SK-N-SH treated with all-trans-retinoic acid at 6 μM for 48 hours (cell line): ENCODE data around the gene PCSK9.

Experiments
- ATAC-seq: fragments of 200-7000 bp; cut with Tn5 transposase; 3 replicates; pipeline ENCODE4 v1.9.1; 2020; ENCODE audit warnings: mild to moderate bottlenecking, moderate library complexity
- ARNTL ChIP-seq: fragments of 450-650 bp; formaldehyde crosslinking; IDR thresholded peaks from 2 replicates; pipeline ENCODE4 v1.5.0; 2020; ENCODE audit warnings: low read depth, mild to moderate bottlenecking, moderate library complexity, borderline replicate concordance
- BACH2 ChIP-seq: fragments of 250-450 bp; sonication (Bioruptor Pico); IDR thresholded peaks from 2 replicates; pipeline ENCODE4 v1.9.0; 2021; ENCODE audit warnings: mild to moderate bottlenecking, borderline replicate concordance
- CSDC2 ChIP-seq: fragments of 250-450 bp; sonication (Bioruptor Pico); IDR thresholded peaks from 2 replicates; pipeline ENCODE4 v1.5.0; 2020; ENCODE audit warnings: mild to moderate bottlenecking, moderate library complexity
- CSRNP3 ChIP-seq: fragments of 250-450 bp; sonication (Bioruptor Pico); IDR thresholded peaks from 2 replicates; pipeline ENCODE4 v1.5.1; 2021; ENCODE audit warnings: mild to moderate bottlenecking, moderate library complexity
- ESRRG ChIP-seq: fragments of 250-450 bp; sonication (Bioruptor Pico); IDR thresholded peaks from 2 replicates; pipeline ENCODE4 v1.6.1; 2021; ENCODE audit warnings: mild to moderate bottlenecking
- GLIS3 ChIP-seq: fragments of 250-450 bp; sonication (Bioruptor Pico); IDR thresholded peaks from 2 replicates; pipeline ENCODE4 v1.5.0; 2020; ENCODE audit warnings: mild to moderate bottlenecking, moderate library complexity
- ISL1 ChIP-seq: fragments of 250-450 bp; sonication (Bioruptor Pico); IDR thresholded peaks from 2 replicates; pipeline ENCODE4 v2.1.2; 2022; ENCODE audit warnings: mild to moderate bottlenecking, moderate library complexity
- OSR1 ChIP-seq: fragments of 250-450 bp; sonication (Bioruptor Pico); IDR thresholded peaks from 2 replicates; pipeline ENCODE4 v1.8.0; 2022; ENCODE audit warnings: moderate library complexity, mild to moderate bottlenecking, inconsistent platforms
- PPARA ChIP-seq: fragments of 250-450 bp; sonication (Bioruptor Pico); IDR thresholded peaks from 2 replicates; pipeline ENCODE4 v1.5.0; 2020; ENCODE audit warnings: mild to moderate bottlenecking, borderline replicate concordance
- RARB ChIP-seq: fragments of 250-450 bp; sonication (Bioruptor Pico); IDR thresholded peaks from 2 replicates; pipeline ENCODE4 v1.8.0; 2021; ENCODE audit warnings: mild to moderate bottlenecking, moderate library complexity
- SNAI2 ChIP-seq: fragments of 250-450 bp; sonication (Bioruptor Pico); IDR thresholded peaks from 2 replicates; pipeline ENCODE4 v1.5.0; 2020; ENCODE audit warnings: mild to moderate bottlenecking, moderate library complexity
- TCF4 ChIP-seq: fragments of 250-450 bp; sonication (Bioruptor Pico); IDR thresholded peaks from 2 replicates; pipeline ENCODE4 v1.8.0; 2021; ENCODE audit warnings: mild to moderate bottlenecking, moderate library complexity, borderline replicate concordance
- TOX ChIP-seq: fragments of 250-450 bp; sonication (Bioruptor Pico); IDR thresholded peaks from 2 replicates; pipeline ENCODE4 v1.8.0; 2021; ENCODE audit warnings: mild to moderate bottlenecking, moderate library complexity, borderline replicate concordance
- ZC3H10 ChIP-seq: fragments of 250-450 bp; sonication (Bioruptor Pico); IDR thresholded peaks from 2 replicates; pipeline ENCODE4 v1.5.1; 2021; ENCODE audit warnings: mild to moderate bottlenecking, moderate library complexity
- ZFP3 ChIP-seq: fragments of 250-450 bp; sonication (Bioruptor Pico); IDR thresholded peaks from 2 replicates; pipeline ENCODE4 v1.5.0; 2020; ENCODE audit warnings: mild to moderate bottlenecking, moderate library complexity
- ZFP30 ChIP-seq: fragments of 450-650 bp; formaldehyde crosslinking; IDR thresholded peaks from 2 replicates; pipeline ENCODE4 v1.5.0; 2022; ENCODE audit warnings: mild to moderate bottlenecking, moderate library complexity
- ZNF565 ChIP-seq: fragments of 450-650 bp; formaldehyde crosslinking; conservative IDR thresholded peaks from 2 replicates; pipeline ENCODE4 v1.5.0; 2020; ENCODE audit warnings: low read depth, mild to moderate bottlenecking, moderate library complexity
- ZNF70 ChIP-seq: fragments of 450-650 bp; formaldehyde crosslinking; IDR thresholded peaks from 2 replicates; pipeline ENCODE4 v1.5.0; 2020; ENCODE audit warnings: mild to moderate bottlenecking, moderate library complexity
- ZNF8 ChIP-seq: fragments of 450-650 bp; formaldehyde crosslinking; IDR thresholded peaks from 2 replicates; pipeline ENCODE4 v1.5.0; 2020; ENCODE audit warnings: mild to moderate bottlenecking, moderate library complexity
- TF ChIP-seq, protein P1 (sequence below): fragments of 250-450 bp; sonication (Bioruptor Pico); IDR thresholded peaks from 2 replicates; pipeline ENCODE4 v1.5.1; 2020; ENCODE audit warnings: low read depth, mild to moderate bottlenecking, moderate library complexity
- TF ChIP-seq, protein P2 (sequence below): fragments of 250-450 bp; sonication (Bioruptor Pico); IDR thresholded peaks from 2 replicates; pipeline ENCODE4 v1.8.0; 2021; ENCODE audit warnings: low read depth, mild to moderate bottlenecking, moderate library complexity, borderline replicate concordance
- TF ChIP-seq, protein P3 (sequence below): fragments of 250-450 bp; sonication (Bioruptor Pico); IDR thresholded peaks from 2 replicates; pipeline ENCODE4 v1.5.0; 2020; ENCODE audit warnings: mild to moderate bottlenecking, moderate library complexity

Gene PCSK9

DNA sequence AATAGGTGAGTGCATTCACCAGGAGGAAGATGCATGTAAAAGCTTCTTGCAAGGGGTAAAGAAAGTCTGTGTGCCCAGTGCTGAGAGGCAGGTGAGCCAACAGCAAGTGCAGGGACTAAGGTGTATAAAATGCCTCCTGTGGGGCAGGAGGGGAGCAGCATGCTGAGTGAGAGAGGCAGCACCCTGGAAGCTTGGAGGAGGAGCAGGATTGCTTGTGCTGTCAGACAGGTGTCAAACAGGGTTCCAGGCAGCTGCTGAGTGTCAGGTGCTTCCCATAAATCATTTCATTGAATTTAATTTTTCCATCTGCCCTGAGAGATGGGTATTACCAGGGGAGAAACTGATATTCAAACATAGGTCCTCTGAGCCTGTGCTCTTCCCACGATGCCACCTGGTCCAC, 26.7 kb upstream of the PCSK9 start:
- TF ChIP-seq CSDC2 (CRISPR knock-in tag): no peak
- TF ChIP-seq BACH2 (CRISPR knock-in tag): no peak
- no peak for TF ChIP-seq ZNF70
- no peak for TF ChIP-seq ZNF565 (CRISPR knock-in tag)
- TF ChIP-seq, protein P1, sequence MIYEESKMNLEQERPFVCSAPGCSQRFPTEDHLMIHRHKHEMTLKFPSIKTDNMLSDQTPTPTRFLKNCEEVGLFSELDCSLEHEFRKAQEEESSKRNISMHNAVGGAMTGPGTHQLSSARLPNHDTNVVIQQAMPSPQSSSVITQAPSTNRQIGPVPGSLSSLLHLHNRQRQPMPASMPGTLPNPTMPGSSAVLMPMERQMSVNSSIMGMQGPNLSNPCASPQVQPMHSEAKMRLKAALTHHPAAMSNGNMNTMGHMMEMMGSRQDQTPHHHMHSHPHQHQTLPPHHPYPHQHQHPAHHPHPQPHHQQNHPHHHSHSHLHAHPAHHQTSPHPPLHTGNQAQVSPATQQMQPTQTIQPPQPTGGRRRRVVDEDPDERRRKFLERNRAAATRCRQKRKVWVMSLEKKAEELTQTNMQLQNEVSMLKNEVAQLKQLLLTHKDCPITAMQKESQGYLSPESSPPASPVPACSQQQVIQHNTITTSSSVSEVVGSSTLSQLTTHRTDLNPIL (CRISPR knock-in tag): no peak
- TF ChIP-seq OSR1 (CRISPR knock-in tag): no peak
- TF ChIP-seq ZFP3 (CRISPR knock-in tag): no peak
- TF ChIP-seq ISL1 (CRISPR knock-in tag): no peak
- TF ChIP-seq SNAI2 (CRISPR knock-in tag): no peak
- no peak for TF ChIP-seq GLIS3 (CRISPR knock-in tag)
- TF ChIP-seq, protein P2, sequence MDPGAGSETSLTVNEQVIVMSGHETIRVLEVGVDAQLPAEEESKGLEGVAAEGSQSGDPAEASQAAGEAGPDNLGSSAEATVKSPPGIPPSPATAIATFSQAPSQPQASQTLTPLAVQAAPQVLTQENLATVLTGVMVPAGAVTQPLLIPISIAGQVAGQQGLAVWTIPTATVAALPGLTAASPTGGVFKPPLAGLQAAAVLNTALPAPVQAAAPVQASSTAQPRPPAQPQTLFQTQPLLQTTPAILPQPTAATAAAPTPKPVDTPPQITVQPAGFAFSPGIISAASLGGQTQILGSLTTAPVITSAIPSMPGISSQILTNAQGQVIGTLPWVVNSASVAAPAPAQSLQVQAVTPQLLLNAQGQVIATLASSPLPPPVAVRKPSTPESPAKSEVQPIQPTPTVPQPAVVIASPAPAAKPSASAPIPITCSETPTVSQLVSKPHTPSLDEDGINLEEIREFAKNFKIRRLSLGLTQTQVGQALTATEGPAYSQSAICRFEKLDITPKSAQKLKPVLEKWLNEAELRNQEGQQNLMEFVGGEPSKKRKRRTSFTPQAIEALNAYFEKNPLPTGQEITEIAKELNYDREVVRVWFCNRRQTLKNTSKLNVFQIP: no peak
- TF ChIP-seq ESRRG: no peak
- TF ChIP-seq TCF4 (CRISPR knock-in tag): no peak
- no peak for TF ChIP-seq ZFP30 (CRISPR knock-in tag)
- no peak for TF ChIP-seq ZNF8 (CRISPR knock-in tag)
- TF ChIP-seq, protein P3, sequence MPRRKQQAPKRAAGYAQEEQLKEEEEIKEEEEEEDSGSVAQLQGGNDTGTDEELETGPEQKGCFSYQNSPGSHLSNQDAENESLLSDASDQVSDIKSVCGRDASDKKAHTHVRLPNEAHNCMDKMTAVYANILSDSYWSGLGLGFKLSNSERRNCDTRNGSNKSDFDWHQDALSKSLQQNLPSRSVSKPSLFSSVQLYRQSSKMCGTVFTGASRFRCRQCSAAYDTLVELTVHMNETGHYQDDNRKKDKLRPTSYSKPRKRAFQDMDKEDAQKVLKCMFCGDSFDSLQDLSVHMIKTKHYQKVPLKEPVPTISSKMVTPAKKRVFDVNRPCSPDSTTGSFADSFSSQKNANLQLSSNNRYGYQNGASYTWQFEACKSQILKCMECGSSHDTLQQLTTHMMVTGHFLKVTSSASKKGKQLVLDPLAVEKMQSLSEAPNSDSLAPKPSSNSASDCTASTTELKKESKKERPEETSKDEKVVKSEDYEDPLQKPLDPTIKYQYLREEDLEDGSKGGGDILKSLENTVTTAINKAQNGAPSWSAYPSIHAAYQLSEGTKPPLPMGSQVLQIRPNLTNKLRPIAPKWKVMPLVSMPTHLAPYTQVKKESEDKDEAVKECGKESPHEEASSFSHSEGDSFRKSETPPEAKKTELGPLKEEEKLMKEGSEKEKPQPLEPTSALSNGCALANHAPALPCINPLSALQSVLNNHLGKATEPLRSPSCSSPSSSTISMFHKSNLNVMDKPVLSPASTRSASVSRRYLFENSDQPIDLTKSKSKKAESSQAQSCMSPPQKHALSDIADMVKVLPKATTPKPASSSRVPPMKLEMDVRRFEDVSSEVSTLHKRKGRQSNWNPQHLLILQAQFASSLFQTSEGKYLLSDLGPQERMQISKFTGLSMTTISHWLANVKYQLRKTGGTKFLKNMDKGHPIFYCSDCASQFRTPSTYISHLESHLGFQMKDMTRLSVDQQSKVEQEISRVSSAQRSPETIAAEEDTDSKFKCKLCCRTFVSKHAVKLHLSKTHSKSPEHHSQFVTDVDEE (CRISPR knock-in tag): no peak
- no peak for TF ChIP-seq ZC3H10 (CRISPR knock-in tag)
- TF ChIP-seq RARB (CRISPR knock-in tag): no peak
- no peak for TF ChIP-seq ARNTL (CRISPR knock-in tag)

GRCh38 chr1:55015123-55015522, 24.2 kb upstream of the PCSK9 start:
- ATAC-seq: no peak
- TF ChIP-seq CSRNP3 (CRISPR knock-in tag) (no peak), OSR1 (CRISPR knock-in tag) (no peak), ESRRG (no peak), PPARA (CRISPR knock-in tag) (no peak), TCF4 (CRISPR knock-in tag) (no peak), TOX (CRISPR knock-in tag) (no peak), ZC3H10 (CRISPR knock-in tag) (no peak), BACH2 (CRISPR knock-in tag) (no peak)
- TF ChIP-seq, protein P3 (CRISPR knock-in tag): no peak
- TF ChIP-seq, protein P2: no peak
- TF ChIP-seq, all 23 proteins: peak for 0

More for the DNA sequence above, 26.7 kb upstream of the PCSK9 start:
- no peak for ATAC-seq
